DND-41 (cell line): Measurements from ENCODE around the gene STX10.

Experiments
- EZH2 ChIP-seq: IDR thresholded peaks from 3 replicates; pipeline ENCODE4 v1.6.1; 2012; ENCODE audit warnings: borderline replicate concordance, low read depth, mild to moderate bottlenecking, moderate library complexity, low read length, inconsistent platforms; ENCODE audit not compliant: severe bottlenecking
- TF ChIP-seq, protein P1 (sequence below): IDR thresholded peaks from 2 replicates; pipeline ENCODE4 v1.5.1; 2012; ENCODE audit warnings: borderline replicate concordance, low read length, moderate library complexity, mild to moderate bottlenecking; ENCODE audit not compliant: poor library complexity, severe bottlenecking; ENCODE audit errors: extremely low read depth

DNA sequence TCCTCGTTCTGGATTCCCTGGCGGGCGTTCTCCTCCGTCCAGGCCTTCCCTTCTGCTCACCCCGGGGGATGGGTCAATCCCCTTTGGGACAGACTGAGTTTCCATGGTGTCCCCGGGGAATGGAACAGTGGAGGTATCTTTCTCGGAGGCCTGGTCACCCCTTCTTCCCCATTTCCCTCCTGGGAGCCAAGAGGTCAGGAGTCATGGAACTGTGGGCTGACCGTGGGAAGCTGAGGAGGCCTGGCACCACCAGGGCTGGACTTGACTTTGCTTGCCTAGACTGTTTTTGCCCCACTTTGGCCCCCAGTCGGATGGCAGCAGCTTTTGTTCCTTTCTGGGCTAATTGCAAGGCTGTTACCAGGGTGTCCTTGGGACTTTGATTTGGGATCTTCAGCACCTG lies 30.1 kb downstream of the STX10 start:
- TF ChIP-seq, protein P1, sequence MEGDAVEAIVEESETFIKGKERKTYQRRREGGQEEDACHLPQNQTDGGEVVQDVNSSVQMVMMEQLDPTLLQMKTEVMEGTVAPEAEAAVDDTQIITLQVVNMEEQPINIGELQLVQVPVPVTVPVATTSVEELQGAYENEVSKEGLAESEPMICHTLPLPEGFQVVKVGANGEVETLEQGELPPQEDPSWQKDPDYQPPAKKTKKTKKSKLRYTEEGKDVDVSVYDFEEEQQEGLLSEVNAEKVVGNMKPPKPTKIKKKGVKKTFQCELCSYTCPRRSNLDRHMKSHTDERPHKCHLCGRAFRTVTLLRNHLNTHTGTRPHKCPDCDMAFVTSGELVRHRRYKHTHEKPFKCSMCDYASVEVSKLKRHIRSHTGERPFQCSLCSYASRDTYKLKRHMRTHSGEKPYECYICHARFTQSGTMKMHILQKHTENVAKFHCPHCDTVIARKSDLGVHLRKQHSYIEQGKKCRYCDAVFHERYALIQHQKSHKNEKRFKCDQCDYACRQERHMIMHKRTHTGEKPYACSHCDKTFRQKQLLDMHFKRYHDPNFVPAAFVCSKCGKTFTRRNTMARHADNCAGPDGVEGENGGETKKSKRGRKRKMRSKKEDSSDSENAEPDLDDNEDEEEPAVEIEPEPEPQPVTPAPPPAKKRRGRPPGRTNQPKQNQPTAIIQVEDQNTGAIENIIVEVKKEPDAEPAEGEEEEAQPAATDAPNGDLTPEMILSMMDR: no peak
- no peak for TF ChIP-seq EZH2
